GDM1 (cell line): ENCODE data around the gene CD163L1.
"Not testable (repeated sequence)": the region's sequence is repeated elsewhere in the genome, so short reads cannot be mapped to it uniquely, and the experiment has no call there.

ENCODE experiments used
- DNase-seq: peaks from one replicate; lab custom pipeline; 2025; lab: John Stamatoyannopoulos, UW

CD163L1 gene

GRCh38 chr12:7444076-7444475 lies at the start of gene CD163L1:
CD163L1 (minus strand) TSS chr12:7444153; CDS start chr12:7444127, 26 bp downstream.
- DNase-seq = no peak

GRCh38 chr12:7493006-7493405 lies 49.1 kb upstream of the CD163L1 start:
- no peak for DNase-seq

- no peak for DNase-seq
These were observed 42.6 kb upstream of the CD163L1 start for GRCh38 chr12:7486512-7486911.

GRCh38 chr12:7485095-7485494 lies 41.1 kb upstream of the CD163L1 start:
- no peak for DNase-seq

DNA sequence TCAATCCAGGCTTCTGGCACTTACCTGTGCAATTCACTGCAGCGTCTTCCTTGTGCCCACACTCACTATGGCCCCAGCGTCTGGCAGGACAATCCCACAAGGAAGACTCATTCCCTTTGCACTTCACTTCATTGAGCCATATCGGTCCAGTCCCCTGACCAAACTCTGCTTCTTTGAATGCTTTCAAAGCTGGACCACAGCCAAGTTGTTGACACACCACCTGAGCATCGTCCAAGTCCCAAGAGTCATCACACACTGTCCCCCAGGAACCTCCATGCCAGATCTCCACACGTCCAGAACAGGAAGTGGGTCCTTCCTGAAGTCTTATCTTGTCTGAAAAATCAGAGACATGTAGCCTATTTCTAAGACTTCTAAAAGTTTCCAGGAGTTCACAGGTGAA lies 39.4 kb upstream of the CD163L1 start:
- no peak for DNase-seq

- no peak for DNase-seq
These were observed 35.8 kb upstream of the CD163L1 start for GRCh38 chr12:7479771-7480170.

DNA sequence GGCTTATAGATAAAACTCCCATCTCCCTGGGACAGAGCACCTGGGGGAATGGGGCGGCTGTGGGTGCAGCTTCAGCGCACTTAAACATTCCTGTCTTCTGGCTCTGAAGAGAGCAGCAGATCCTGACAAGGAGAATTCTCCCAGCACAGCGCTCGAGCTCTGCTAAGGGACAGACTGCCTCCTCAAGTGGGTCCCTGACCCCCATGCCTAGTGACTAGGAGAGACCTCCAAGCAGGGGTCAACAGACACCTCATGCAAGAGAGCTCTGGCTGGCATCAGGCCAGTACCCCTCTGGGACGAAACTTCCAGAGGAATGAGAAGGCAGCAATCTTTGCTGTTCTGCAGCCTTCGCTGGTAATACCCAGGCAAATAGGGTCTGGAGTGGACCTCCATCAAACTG lies 28.1 kb upstream of the CD163L1 start:
- DNase-seq = no peak

DNA sequence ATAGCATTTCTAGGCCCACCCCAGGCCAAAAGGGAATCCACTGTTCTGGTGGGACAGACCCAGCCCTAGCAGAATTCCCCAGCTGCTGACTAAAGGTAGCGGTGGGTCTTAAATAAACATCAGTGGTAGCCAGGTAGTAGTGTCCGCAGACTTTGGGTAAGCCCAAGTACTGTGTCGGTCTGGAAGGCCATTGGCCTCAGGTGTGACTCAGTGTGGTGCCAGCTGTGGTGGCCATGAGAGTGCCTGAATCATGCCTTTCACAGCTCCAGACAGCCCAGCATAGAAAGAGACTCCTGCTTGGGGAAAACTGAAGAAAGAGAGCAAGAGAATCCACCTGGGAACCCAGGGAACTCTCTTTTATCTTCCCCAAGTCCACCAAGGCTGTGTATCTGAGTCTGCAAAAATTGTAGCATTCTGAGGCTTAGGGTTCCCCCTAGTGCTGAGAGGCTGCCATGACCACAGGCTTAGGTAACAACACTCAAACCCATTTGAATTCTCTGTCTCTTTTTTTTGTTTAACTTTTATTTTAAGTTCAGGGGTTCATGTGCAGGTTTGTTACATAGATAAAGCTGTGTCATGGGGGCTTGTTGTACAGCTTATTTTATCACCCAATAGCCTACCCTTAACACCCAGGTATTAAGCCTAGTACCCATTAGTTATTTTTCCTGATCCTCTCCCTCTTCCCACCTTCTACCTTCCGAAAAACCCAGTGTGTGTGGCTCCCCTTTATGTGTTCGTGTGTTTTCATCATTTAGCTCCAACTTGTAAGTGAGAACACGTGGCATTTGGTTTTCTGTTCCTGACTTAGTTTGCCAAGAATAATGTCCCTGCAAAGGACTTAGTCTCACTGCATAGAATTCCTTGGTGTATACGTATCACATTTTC lies 16.7 kb upstream of the CD163L1 start:
- peak; percentile 43 for DNase-seq

DNA sequence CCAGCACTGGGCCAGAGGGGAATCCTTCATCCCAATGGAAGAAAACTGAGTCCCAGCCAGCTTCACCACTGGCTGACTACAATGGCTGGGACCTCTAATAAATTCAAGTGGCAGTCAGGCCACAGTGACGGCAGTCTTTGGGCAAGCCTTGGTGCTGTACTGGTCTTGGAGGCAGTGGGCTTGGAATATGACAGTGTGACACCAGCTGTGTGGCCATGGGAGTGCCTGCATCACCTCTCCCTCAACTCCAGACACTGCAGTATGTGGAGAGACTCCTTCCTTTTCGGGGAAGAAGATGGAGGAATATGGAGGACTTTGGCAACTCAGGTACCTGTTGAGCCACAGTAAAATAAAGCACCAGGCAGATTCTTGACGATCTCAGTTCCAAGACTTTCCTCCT lies 16.0 kb upstream of the CD163L1 start:
- no peak for DNase-seq

GRCh38 chr12:7451756-7452155 lies 7.8 kb upstream of the CD163L1 start:
- no peak for DNase-seq

DNA sequence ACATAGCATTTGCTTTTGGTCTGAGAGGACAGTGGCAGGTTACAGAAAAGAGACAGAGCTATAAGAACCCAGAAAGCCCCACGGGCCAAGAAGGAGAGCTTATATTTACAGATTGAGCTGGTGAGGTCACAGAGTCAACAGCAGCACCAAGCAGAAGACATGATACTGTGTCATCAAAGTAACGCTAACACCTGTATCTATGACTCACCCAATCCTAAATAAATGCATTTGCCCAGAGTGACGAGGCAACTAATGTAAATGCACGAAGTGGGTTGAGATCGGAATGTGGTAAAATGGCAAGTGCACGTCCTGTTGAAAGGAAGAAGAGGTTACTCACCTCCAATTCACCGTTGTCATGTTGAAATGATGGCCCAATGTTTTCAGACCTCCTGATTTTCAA lies 6.7 kb upstream of the CD163L1 start:
- no peak for DNase-seq

DNA sequence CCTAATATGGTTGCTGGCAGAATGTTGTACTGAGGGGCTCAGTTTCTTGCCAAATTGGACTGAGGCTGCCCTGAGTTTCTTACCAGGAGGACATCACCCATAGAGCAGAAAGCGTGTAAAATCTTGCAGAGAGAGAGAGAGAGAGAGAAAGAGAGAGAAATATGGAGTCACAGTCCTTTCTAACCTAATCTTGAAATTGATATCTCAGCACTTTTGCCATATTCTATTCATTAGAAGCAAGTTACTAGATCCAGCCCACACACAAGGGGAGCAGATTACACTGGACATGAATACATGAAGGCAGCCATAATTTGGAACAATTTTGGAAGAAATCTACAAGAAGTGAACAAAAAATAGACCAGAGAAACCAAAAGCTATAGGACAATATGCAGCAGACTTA lies 4.1 kb upstream of the CD163L1 start:
- no peak for DNase-seq

- no peak for DNase-seq
These were observed 584 bp upstream of the CD163L1 start for GRCh38 chr12:7444537-7444936.

- no peak for DNase-seq
These were observed 2.7 kb downstream of the CD163L1 start for GRCh38 chr12:7441216-7441615.

GRCh38 chr12:7439579-7440505 lies 4.1 kb downstream of the CD163L1 start:
- no peak for DNase-seq

- not testable (repeated sequence) for DNase-seq
These were observed 5.5 kb downstream of the CD163L1 start for GRCh38 chr12:7438291-7438995.

DNA sequence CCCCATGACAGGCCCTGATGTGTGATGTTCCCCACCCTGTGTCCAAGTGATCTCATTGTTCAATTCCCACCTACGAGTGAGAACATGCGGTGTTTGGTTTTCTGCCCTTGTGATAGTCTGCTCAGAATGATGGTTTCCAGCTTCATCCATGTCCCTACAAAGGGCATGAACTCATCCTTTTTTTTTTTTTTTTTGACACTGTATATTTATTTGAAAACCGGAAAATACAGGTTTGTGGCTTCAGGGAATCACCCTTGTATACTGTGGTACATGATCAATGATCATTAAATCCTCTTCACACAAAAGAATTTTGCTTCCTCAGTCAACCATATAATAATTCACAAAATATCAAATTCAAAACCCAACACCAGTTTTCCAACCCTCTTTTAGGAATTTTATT lies 6.5 kb downstream of the CD163L1 start:
- not testable (repeated sequence) for DNase-seq

DNA sequence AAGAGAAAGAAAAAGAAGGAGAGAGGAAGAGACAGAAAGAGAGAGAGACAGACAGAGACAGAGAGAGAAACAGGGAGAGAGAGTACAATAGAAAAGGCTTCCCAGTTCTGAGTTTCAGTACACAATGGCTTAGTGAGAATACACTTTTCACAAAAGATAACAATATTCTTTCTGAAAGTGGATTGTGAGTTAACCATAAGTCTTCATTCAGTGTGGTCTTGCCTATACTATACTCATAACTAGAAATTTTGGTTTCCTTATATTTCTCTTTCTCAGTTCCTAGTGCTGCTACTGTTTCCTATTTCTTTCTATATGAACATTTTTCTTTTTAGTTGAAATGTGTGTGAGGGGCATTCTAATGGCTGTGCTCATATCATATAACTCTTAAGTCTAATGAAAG lies 9.3 kb downstream of the CD163L1 start:
- no peak for DNase-seq

- no peak for DNase-seq
These were observed 10.6 kb downstream of the CD163L1 start for GRCh38 chr12:7433276-7433822.

DNA sequence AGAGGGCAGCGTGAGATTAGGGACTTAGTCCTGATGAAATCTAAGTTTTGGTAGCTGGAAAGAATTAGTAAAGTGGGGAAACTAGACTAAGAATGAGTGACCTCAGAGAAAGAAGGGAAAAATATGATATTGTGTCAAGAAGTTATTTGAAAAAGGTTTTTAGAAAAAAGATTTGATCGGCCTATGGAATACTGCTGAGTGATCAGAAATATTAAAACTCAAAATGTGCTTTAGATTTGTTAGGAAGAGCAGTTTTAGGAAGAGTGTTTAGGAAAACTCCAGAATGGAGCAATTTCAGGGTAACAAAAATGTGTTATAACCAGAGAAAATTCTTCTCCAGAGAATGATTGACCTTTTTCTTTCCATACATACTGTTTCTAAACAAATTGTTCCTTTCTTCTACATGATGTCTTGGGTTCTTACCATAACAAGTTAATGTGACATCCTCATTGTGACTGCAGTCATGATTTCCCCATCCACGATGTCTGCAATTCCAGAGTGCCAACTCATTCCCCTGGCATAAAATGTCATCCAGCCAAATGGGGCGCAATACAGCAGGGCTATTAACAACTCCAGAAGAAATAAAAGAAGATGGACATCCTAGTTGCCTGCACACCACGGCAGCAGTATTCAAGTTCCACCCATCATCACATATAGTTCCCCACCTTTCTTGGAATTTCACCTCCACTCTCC lies 11.8 kb downstream of the CD163L1 start:
- no peak for DNase-seq

DNA sequence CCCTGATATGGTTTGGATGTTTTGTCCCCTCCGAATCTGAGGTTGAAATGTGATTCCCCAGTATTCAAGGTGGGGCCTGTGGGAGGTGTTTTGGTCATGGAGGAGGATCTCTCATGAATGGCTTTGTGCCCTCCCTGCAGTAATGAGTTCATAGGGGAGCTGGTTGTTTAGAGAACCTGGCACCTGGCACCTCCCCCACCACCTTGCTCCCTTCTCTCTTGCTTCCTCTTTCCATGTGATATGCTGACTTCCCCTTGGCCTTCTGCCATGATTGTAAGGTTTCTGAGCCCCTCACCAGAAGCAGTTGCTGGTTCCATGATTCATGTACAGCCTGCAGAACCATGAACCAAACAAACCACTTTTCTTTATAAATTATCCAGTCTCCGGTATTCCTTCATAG lies 32.6 kb downstream of the CD163L1 start:
- peak; percentile 80 for DNase-seq
